Measurements from ENCODE around the gene PRKAG2.

PRKAG2 gene

DNA sequence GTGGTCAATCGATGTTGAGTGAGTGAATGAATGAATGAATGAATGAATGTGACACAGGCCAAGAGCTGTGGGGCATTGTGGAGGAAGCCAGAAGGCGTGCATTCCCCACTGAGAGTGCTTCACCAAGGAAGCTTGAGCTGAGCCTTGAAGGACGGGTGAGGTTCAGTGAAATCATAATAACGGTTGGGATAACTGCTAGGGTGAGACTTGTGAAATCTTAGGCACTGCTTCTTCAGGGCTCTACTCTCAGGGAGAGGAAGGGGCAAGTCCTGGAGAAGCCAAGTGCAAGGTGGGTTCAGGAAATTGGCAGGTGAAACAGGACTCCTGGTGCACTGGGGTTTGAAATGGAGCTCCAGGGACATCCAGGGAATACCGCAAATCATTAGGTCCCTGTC is 23.7 kb upstream of the PRKAG2 start:
- no peak for DNase-seq

DNA sequence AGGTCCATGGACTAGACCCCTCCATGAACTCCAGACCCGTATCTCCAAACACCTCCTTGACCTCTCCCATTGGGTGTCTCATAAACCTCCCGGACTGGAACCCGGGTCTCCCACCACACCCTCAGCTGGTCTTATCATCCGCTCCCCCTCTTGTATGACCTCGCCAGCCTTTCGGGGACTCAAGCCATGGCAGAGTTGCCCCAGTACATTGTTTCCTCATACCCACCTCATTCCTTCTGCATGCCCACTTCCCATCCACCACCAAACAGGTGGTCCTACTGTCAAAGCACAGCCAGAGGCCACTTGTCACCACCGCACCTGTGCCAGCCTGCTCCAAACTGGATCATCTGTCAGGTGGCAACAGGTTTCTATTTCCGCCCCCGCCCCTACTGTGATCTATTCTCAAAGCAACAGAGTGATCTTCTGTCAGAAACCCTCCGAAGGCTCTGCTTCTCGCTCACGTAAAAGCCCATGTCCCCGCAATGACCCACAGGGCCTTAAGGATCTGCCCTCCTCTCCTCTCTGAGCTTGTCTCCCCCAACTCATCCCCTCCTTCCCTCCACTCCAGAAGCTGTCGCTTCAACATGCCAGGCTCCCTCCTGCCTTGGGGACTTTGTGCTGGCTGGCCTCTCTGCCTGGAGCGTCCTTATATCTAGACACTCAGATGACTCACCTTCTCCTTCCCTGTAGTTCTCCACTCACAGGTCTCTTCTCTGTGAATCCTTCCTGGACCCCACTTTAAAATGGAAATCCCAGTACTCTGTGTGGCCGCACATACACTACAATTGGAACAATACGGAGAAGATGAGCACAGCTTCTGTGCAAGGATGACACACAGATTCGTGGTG is 22.8 kb upstream of the PRKAG2 start:
- no peak for DNase-seq

DNA sequence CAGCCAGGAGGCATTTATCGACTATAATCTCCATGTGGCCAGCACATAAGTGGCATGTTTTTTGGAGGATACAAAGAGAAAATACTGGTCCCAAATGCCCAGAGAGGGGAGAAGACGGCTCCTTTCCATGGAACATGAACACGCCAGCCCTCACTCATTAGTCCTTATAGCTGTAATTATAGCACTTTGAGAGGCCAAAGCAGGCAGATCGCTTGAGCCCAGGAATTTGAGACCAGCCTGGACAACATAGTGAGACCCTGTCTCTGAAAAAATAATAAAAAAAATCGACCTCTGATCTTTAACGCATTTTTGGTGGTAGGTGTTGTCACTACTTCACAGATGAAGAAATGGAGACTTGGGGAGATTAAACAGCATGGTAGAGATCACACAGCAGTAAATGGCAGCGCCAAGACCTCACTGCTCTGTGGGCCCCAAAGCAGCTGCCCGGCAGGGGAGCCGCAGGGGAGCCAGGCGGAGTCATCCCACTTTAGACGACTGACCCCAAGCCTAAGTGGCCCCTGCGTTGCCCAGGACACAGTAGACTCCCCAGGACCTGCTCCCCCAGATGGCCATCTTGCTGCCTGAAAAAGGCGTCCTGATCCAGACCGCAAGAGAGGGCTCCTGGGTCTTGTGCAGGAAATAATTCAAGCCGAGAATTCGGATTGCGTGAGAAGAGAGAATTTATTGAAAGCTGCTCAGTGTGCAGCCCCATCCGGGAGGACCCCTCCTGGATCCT is 21.2 kb upstream of the PRKAG2 start:
- no peak for DNase-seq

- DNase-seq, result no peak
These were observed 20.3 kb upstream of the PRKAG2 start for GRCh38 chr7:151897161-151897731.

- DNase-seq, result no peak
These were observed 19.6 kb upstream of the PRKAG2 start for GRCh38 chr7:151896486-151896885.

DNA sequence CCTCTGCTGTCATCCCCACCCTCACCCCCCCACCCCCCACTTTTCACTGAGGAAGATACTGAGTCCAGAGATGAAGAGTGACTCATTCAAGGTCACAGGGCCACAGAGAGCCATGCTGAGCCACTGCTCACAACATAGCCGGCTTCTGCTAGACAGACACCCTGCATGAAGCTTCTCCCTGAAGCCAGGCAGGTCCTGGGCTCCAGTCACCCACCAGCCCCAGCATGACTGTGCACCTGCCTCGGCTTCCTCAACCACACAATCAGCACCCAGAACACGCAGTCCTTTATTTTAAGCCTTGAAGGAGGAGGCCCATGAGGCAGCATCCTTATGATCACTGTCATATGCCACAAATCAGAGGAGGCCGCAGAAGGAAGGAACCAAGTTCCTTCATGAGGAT is 19.2 kb upstream of the PRKAG2 start:
- no peak for DNase-seq

DNA sequence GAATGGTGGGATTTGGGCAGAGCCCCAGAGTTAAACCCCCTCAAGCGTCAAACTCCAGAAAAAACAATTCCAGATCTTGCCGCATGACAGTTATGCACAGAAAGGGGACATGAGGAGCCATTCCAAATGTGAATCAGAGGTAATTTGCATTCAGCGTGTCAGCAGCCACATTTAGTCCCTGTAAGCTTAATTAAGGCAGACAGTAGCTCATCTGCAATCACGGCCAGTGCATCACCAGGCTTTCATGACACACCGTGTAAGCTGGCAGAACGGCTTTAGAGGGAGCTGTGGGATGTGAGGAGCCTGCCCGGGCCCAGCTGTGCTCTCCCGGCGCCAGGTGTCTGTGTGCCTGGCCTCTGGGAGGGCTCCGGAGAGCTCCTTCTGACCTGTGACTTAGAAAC is 18.7 kb upstream of the PRKAG2 start:
- no peak for DNase-seq

DNA sequence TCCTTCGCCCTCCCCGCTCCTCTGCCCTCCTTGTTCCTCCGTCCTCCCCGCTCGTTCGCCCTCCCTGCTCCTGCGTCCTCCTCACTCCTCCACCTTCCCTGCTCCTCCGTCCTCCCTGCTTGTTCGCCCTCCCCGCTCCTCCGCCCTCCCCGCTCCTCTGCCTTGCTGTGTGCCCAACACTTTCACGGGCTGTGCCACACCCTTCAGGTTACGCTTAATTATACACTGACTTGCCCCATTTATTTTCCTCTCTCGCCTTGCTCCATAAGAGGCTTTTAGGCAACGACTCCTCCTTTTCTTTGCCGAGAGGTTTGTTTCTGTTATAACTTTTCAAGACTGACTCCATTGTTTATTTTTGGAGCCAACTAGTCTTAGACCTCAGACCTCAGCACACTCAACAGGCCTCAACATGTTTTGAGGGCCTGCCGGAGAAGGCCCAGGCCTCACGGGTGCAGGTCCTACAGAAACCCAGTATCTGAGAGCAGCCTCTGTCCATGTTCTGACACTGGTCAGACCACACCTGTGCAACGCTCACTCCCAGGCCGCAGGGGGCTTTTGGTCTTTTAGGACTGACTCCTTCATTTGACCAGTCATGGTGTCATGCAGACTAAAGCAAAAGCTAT is 18.2 kb upstream of the PRKAG2 start:
- no peak for DNase-seq

DNA sequence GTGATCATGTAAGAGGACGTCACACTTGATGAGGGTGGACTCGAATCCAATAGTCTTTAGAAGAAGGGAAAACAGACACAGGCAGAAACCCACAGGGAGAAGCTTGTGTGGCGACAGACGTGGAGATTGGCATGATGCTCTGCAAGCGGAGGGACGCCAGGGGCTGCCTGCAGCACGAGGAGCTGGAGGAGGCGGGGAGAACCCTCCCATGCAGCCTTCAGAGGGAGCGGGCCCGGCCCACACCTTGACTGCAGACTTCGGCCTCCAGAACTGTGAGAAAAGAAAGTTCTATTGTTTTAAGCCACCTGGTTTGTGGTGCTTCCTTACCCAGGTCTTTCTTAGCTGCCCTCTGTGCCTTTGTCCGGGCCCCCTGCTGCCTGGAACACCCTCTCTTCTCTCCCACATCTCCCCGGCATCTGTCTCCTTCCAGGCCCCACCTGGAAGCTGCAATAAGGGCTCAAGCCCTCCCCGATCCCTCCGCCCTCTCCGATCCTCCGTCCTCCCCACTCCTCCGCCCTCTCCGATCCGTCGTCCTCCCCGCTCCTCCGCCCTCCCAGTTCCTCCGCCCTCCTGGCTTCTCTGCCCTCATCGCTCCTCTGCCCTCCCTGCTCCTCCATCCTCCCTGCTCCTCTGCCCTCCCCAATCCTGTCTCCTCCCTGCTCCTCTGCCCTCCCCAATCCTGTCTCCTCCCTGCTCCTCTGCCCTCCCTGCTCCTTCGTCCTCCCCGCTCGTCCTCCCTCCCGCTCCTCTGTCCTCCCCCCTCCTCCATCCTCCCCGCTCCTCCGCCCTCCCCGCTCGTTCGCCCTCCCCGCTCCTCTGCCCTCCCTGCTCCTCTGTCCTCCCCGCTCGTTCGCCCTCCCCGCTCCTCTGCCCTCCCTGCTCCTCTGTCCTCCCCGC is 17.4 kb upstream of the PRKAG2 start:
- DNase-seq, result no peak

- no peak for DNase-seq
These were observed 16.5 kb upstream of the PRKAG2 start for GRCh38 chr7:151893405-151893923.

DNA sequence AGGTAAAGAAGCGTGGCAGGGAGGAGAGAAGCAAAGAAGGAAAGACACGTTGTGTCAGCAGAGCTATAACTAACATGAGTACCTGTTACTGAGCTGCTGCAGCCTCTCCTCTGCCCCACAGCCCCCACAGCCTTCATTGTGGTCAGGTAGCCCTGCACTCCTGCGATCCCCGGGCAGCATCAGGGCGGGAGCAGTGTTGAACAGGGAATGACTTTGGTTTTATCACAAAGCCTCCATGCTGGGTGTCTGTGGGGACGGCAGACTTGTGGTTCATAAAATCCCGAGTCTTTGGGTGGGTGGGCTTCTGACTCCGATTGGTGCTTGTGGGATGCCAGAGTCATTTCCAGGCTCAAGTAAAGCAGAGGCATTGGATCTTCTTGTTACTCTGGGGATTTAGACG is 14.8 kb upstream of the PRKAG2 start:
- no peak for DNase-seq

GRCh38 chr7:151891182-151891581 is 14.3 kb upstream of the PRKAG2 start:
- DNase-seq, result no peak

GRCh38 chr7:151890355-151891004 is 13.6 kb upstream of the PRKAG2 start:
- DNase-seq, result no peak

- no peak for DNase-seq
These were observed 12.8 kb upstream of the PRKAG2 start for GRCh38 chr7:151889406-151890354.

- no peak for DNase-seq
These were observed 11.5 kb upstream of the PRKAG2 start for GRCh38 chr7:151888079-151889067.

GRCh38 chr7:151886783-151887182 is 9.9 kb upstream of the PRKAG2 start:
- no peak for DNase-seq

DNA sequence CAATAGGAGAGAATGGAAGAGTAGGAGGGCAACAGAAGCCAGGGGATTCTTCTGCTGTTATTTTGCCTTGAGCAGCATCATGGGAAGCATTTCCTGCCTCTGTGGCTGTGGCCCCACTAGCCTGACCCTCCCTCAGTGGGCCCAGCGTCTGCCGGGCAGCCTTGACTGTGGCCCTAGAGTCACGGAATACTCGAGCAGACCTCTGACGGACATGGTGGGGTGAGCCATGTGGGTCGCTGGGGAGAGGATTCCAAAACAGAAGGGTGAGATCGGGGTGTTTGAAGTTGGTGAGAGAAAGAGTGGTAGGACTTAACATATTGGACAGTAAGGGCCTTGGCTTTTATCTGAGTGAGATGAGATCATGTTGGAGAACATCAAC is 8.3 kb upstream of the PRKAG2 start:
- no peak for DNase-seq

GRCh38 chr7:151884312-151885201 is 7.6 kb upstream of the PRKAG2 start:
- no peak for DNase-seq
